Activated CD4-positive, alpha-beta T cell treated with anti-CD3 and anti-CD28 coated beads for 36 hours (primary cell): Measurements from ENCODE around the gene ASCL5. TPM values are rescaled to one million over a fixed set of nuclear protein-coding genes. Genes with fewer than 3 reads are reported as not detected.
"Not testable (repeated sequence)": the region's sequence is repeated elsewhere in the genome, so short reads cannot be mapped to it uniquely, and the experiment has no call there.

Experiments used
- ATAC-seq: fragments of 200-7000 bp; cut with Tn5 transposase; one replicate; pipeline ENCODE4 v1.10.0; 2021; ENCODE audit warnings: mild to moderate bottlenecking, moderate library complexity
- CTCF ChIA-PET: fragments of 350-600 bp; sonication (Branson Sonifier 250); formaldehyde crosslinking; loops from one replicate; lab custom pipeline; 2021; ENCODE audit warnings: antibody characterized with exemption; lab: Charles Lee
- POLR2A ChIA-PET: fragments of 350-600 bp; sonication (Branson Sonifier 250); formaldehyde crosslinking; loops from one replicate; lab custom pipeline; 2021; ENCODE audit warnings: antibody characterized with exemption, inconsistent platforms; lab: Charles Lee
- DNase-seq: peaks from one replicate; pipeline ENCODE4 v3.0.0-alpha.2; 2020
- H3K27ac Mint-ChIP-seq: one replicate; pipeline ENCODE4 v1.8.0; 2021; ENCODE audit warnings: mixed read lengths
- H3K27me3 Mint-ChIP-seq: one replicate; pipeline ENCODE4 v1.8.0; 2021; ENCODE audit warnings: mixed read lengths
- H3K36me3 Mint-ChIP-seq: one replicate; pipeline ENCODE4 v1.8.0; 2021; ENCODE audit warnings: low read depth, mixed read lengths
- H3K4me1 Mint-ChIP-seq: one replicate; pipeline ENCODE4 v1.8.0; 2021; ENCODE audit warnings: mixed read lengths
- H3K4me3 Mint-ChIP-seq: one replicate; pipeline ENCODE4 v1.8.0; 2021; ENCODE audit warnings: mild to moderate bottlenecking, moderate library complexity, mixed read lengths
- H3K9me3 Mint-ChIP-seq: one replicate; pipeline ENCODE4 v1.8.0; 2021; ENCODE audit warnings: low read depth, mixed read lengths
- intact Hi-C, 2 experiments: fragments of 100-400 bp; cut with DNase I in 1 of 2; cut with micrococcal nuclease in 1 of 2; formaldehyde crosslinking; loops; one replicate each; pipeline versions ENCODE4 v1.14.2 to v1.15.1; 2022 to 2024; cut with DNase I, micrococcal nuclease
- total RNA-seq, 2 experiments: library from RNA; stranded (reverse); gene quantifications; one replicate each; pipeline ENCODE4 v1.2.3, GENCODE V29; 2021

Gene ASCL5
- total RNA-seq, 2 experiments from 2014 or later, result 0.09 TPM; not detected in 1

DNA sequence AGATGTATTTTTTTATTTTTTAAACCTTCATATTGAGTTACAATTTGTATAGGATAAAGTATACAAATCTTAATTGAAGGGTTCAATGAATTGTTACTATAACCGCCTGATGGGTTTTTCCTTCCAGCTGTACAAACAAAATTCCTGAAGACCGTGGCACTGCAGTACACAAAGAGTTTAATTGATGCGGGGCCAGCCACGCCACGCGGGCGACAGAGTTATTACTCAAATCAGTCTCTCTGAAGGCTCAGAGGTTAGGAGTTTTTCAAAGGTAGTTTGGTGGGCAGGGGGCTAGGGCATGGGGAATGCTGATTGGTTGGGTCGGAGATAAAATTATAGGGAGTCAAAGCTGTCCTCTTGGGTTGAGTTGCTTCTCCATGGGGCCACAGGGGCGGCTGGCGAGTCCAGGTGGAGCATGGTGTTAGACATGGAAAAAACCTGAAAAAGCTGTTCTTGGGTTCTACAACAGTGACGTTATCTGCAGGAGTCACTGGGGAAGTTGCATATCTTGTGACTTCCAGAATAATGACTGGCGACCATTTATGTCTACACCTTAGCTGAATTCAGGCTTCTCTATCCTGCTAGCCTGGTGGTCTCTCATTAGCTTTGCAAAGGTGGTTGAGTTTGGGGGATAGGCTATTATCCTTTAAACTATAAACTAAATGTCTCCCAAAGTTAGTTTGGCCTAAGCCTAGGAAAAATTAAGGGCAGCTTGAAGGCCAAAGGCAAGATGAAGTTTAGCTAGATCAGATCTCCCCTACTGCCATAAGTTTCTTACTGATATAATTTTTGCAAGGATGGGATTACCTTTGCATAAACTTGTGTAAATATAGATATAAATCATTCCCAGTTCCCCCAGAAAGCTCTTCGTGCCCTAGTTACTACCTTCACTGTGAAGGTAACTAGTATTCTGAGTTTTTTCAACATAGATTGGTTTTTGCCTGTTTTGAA, 40.3 kb upstream of the ASCL5 start:
- DNase-seq (no peak), ATAC-seq (no peak)
- CTCF ChIA-PET, result interaction anchor here (0.7 to 2.2 kb wide), 4 partner anchors 8 to 315 kb away, joined by 3 to 8 read pairs (median 4); no protein-coding TSS in a partner anchor
- peaks cover 15% of the 10 kb centered on the region for H3K4me1 Mint-ChIP-seq
- intact Hi-C loops, result no loop called here
- no peak overlapping the region for H3K27ac Mint-ChIP-seq
- H3K27me3 Mint-ChIP-seq, result peaks cover 9% of the 10 kb centered on the region
- POLR2A ChIA-PET, result no interaction called here
- H3K4me3 Mint-ChIP-seq, result no peak overlapping the region
- H3K36me3 Mint-ChIP-seq, result no peaks in the 10 kb centered on the region
- H3K9me3 Mint-ChIP-seq, result no peaks in the 10 kb centered on the region

DNA sequence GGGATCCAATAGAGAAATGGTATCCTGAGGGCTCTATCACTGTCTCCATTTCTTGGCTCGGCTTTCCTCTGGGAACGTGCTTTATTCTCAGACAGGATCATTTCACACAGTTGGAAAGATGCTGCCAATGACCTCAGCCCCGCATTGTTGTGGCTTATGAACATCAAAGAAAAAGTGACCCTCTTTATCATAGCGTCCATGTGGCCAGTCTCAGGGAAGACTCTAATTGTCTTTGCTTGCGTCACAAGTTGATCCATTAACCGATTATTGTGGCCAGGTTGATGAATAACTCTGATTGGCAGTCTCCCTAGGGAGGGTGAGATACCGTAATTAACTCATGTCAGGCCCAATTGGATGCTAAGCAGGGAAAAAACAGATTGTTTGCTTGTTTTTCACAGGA, 37.7 kb upstream of the ASCL5 start:
- DNase-seq (no peak), ATAC-seq (no peak)
- Mint-ChIP-seq H3K27ac (no peak overlapping the region), H3K9me3 (no peaks in the 10 kb centered on the region), H3K4me1 (no peaks in the 10 kb centered on the region), H3K27me3 (peaks cover 9% of the 10 kb centered on the region), H3K36me3 (no peaks in the 10 kb centered on the region), H3K4me3 (no peak overlapping the region)
- CTCF ChIA-PET, result interaction anchor here (0.6 kb wide), 2 partner anchors 9 to 358 kb away, joined by 3 read pairs; no protein-coding TSS in a partner anchor
- POLR2A ChIA-PET, result no interaction called here
- intact Hi-C loops, result no loop called here

GRCh38 chr1:201163707-201164106, 36.7 kb upstream of the ASCL5 start:
- H3K9me3 Mint-ChIP-seq, result no peaks in the 10 kb centered on the region
- intact Hi-C loops, result no loop called here
- ATAC-seq, result no peak
- no peak overlapping the region for H3K4me3 Mint-ChIP-seq
- peaks cover 11% of the 10 kb centered on the region for H3K27me3 Mint-ChIP-seq
- no peaks in the 10 kb centered on the region for H3K36me3 Mint-ChIP-seq
- no peaks in the 10 kb centered on the region for H3K4me1 Mint-ChIP-seq
- no peak overlapping the region for H3K27ac Mint-ChIP-seq
- no peak for DNase-seq
- CTCF ChIA-PET, result interaction anchor here (0.7 kb wide), 1 partner anchor 18 kb away, joined by 3 read pairs; no protein-coding TSS in a partner anchor
- POLR2A ChIA-PET, result interaction anchor here (0.6 kb wide), 1 partner anchor 37 kb away, joined by 5 read pairs; no protein-coding TSS in a partner anchor

- DNase-seq, H3K4me3 Mint-ChIP-seq, intact Hi-C loops, H3K9me3 Mint-ChIP-seq, POLR2A ChIA-PET, ATAC-seq, H3K4me1 Mint-ChIP-seq, H3K27ac Mint-ChIP-seq, H3K36me3 Mint-ChIP-seq: not testable (repeated sequence)
- CTCF ChIA-PET, result interaction anchor here (0.6 to 0.7 kb wide), 3 partner anchors 18 to 797 kb away, joined by 3 to 4 read pairs (median 3); no protein-coding TSS in a partner anchor
- H3K27me3 Mint-ChIP-seq, result peaks cover 11% of the 10 kb centered on the region
Observed at GRCh38 chr1:201163036-201163435, 36.1 kb upstream of the ASCL5 start.

DNA sequence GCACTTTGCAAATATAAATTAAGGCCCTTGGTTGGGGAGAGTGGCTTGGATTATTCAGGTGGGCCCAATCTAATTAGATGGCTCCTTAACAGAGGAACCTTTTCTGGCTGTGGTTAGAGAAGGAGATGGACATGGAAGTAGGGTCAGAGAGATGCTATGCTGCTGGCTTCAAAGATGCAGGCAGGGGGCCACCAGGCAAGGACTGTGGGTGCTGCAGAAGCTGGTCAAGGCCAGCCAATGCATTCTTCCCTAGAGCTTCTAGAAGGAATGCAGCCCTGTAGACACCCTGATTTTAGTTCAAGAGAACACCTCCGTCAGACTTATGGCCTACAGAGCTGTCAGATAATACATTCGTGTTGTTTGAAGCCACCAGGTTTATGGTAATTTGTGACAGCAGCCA, 31.0 kb upstream of the ASCL5 start:
- H3K9me3 Mint-ChIP-seq, result no peaks in the 10 kb centered on the region
- ChIA-PET POLR2A (no interaction called here), CTCF (interaction anchor here (0.7 to 1.7 kb wide), 3 partner anchors 8 to 115 kb away, joined by 3 to 8 read pairs (median 4); no protein-coding TSS in a partner anchor)
- no peak overlapping the region for H3K27ac Mint-ChIP-seq
- no peak overlapping the region for H3K4me3 Mint-ChIP-seq
- H3K27me3 Mint-ChIP-seq, result peaks cover 6% of the 10 kb centered on the region
- DNase-seq (no peak), ATAC-seq (no peak)
- intact Hi-C loops, result no loop called here
- H3K4me1 Mint-ChIP-seq, result peaks cover 13% of the 10 kb centered on the region
- H3K36me3 Mint-ChIP-seq, result no peaks in the 10 kb centered on the region

DNA sequence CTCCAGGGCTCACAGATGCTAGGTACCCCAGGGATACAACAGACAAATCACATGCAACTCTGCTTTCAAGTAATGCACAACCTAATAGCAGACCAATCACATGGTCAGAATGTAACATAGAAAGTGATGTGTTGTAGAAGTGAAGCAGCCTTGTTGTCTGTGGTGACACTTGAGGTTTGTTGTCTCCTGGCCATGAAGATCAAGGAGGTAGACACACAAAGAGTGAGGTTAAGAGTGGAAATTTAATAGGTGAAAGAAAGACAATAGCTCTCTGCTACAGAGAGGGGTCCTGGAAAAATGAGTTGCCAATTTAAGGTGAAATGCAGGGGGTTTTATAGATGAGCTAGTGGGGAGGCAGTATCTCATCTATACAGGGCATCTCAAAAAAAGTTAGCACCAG, 29.8 kb upstream of the ASCL5 start:
- ChIA-PET CTCF (interaction anchor here (0.7 to 0.9 kb wide), 2 partner anchors 14 to 155 kb away, joined by 3 to 7 read pairs; no protein-coding TSS in a partner anchor), POLR2A (no interaction called here)
- H3K9me3 Mint-ChIP-seq, result no peaks in the 10 kb centered on the region
- no peaks in the 10 kb centered on the region for H3K36me3 Mint-ChIP-seq
- H3K27ac Mint-ChIP-seq, result no peak overlapping the region
- DNase-seq (no peak), ATAC-seq (no peak)
- peaks cover 6% of the 10 kb centered on the region for H3K27me3 Mint-ChIP-seq
- H3K4me3 Mint-ChIP-seq, result no peak overlapping the region
- intact Hi-C loops, result no loop called here
- H3K4me1 Mint-ChIP-seq, result peaks cover 18% of the 10 kb centered on the region

GRCh38 chr1:201156346-201156745, 29.4 kb upstream of the ASCL5 start:
- intact Hi-C loops, result no loop called here
- Mint-ChIP-seq H3K27me3 (peaks cover 6% of the 10 kb centered on the region), H3K4me1 (peaks cover 18% of the 10 kb centered on the region), H3K9me3 (no peaks in the 10 kb centered on the region), H3K36me3 (no peaks in the 10 kb centered on the region), H3K27ac (no peak overlapping the region), H3K4me3 (no peak overlapping the region)
- CTCF ChIA-PET, result interaction anchor here (4.5 kb wide), 1 partner anchor 14 kb away, joined by 34 read pairs; no protein-coding TSS in a partner anchor
- no peak for DNase-seq
- POLR2A ChIA-PET, result no interaction called here
- ATAC-seq, result no peak

- no peak overlapping the region for H3K27ac Mint-ChIP-seq
- H3K27me3 Mint-ChIP-seq, result peaks cover 4% of the 10 kb centered on the region
- H3K9me3 Mint-ChIP-seq, result no peaks in the 10 kb centered on the region
- ATAC-seq (no peak), DNase-seq (no peak)
- peaks cover 4% of the 10 kb centered on the region for H3K36me3 Mint-ChIP-seq
- no peak overlapping the region for H3K4me3 Mint-ChIP-seq
- ChIA-PET POLR2A (interaction anchor here (1.9 kb wide), 1 partner anchor 15 kb away, joined by 20 read pairs; no protein-coding TSS in a partner anchor), CTCF (interaction anchor here (0.7 to 4.5 kb wide), 2 partner anchors 9 to 15 kb away, joined by 3 to 34 read pairs; no protein-coding TSS in a partner anchor)
- intact Hi-C loops, result no loop called here
- H3K4me1 Mint-ChIP-seq, result peaks cover 18% of the 10 kb centered on the region
Observed at GRCh38 chr1:201155354-201155753, 28.4 kb upstream of the ASCL5 start.

GRCh38 chr1:201154389-201155165, 27.6 kb upstream of the ASCL5 start, which contains the start of gene TMEM9:
Gene TMEM9, minus strand, starts transcription at chr1:201154474. Its CDS starts 551 bp downstream, at chr1:201153923.
- peaks cover 18% of the 10 kb centered on the region for H3K4me1 Mint-ChIP-seq
- CTCF ChIA-PET, result interaction anchor here (0.7 to 4.5 kb wide), 6 partner anchors 10 to 68 kb away, joined by 3 to 34 read pairs (median 4); no protein-coding TSS in a partner anchor
- peak within 1 kb of the TSS; percentile 85 for H3K27ac Mint-ChIP-seq
- ATAC-seq, result peak; percentile 96
- peaks cover 4% of the 10 kb centered on the region for H3K36me3 Mint-ChIP-seq
- peaks cover 4% of the 10 kb centered on the region for H3K27me3 Mint-ChIP-seq
- intact Hi-C loops, result loop anchor here (1.0 kb wide), 6 partner anchors 16 to 801 kb away; partner anchors contain the start of genes CSRP1 (in 1 of the 2), KIF14 (in 1 of the 2) and TIMM17A (in 1 of the 2)
- peak; percentile 99 for DNase-seq
- H3K4me3 Mint-ChIP-seq, result peak within 1 kb of the TSS; percentile 78
- H3K9me3 Mint-ChIP-seq, result no peaks in the 10 kb centered on the region
- POLR2A ChIA-PET, result interaction anchor here (0.6 to 1.9 kb wide), 3 partner anchors 16 to 533 kb away, joined by 3 to 20 read pairs (median 6); no protein-coding TSS in a partner anchor

DNA sequence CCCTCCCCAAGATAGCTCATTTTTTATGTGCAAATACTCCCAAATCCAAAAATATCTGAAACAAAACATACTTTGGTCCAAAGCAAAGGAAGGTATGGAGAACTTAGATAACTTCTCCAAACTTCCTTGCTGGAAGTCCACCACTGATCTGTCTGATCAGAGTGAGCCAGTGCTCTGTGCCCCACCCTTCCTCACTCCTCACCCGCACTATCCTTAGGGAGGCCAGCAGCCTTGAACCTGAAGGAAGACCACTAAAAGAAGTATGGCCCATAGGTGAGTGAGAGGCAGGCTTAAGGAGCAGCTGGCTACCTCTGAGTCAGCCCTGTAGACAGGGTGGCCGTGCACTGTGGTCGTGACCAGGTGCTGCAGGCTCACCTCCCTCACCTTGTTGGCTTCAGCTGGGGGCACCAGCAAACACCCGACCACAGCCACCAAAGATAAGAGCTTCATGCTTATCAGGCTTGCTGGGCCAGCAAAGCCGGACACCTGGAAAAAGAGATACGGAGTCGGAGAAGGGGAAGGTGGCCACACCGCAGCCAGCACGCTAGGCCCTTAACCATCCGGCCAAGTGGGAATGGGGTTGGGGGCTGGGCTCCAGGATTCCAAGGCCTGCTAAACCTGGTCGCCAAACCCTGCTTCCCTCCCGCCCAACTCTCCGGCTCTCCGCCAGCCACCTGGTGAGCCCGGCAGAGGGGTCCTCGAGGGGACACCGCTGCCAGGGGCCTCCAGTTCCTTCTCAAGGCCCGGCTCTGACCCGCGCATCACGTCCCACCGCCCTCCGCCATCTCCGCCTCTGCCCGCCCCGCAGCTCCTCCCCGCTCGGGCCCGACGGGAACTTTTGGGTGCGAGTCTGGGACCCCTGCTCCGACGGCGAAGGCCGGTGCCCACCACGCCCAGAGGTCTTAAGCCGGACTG, 26.7 kb upstream of the ASCL5 start:
- H3K4me3 Mint-ChIP-seq, result peak overlapping the region; percentile 78
- CTCF ChIA-PET, result interaction anchor here (0.8 to 4.5 kb wide), 5 partner anchors 17 to 69 kb away, joined by 3 to 34 read pairs (median 4); no protein-coding TSS in a partner anchor
- DNase-seq, result no peak
- peaks cover 2% of the 10 kb centered on the region for H3K27me3 Mint-ChIP-seq
- peak overlapping the region; percentile 85 for H3K27ac Mint-ChIP-seq
- peak; percentile 79 for ATAC-seq
- H3K4me1 Mint-ChIP-seq, result peaks cover 18% of the 10 kb centered on the region
- peaks cover 4% of the 10 kb centered on the region for H3K36me3 Mint-ChIP-seq
- POLR2A ChIA-PET, result interaction anchor here (0.6 to 1.9 kb wide), 4 partner anchors 17 to 532 kb away, joined by 3 to 20 read pairs (median 4); no protein-coding TSS in a partner anchor
- H3K9me3 Mint-ChIP-seq, result no peaks in the 10 kb centered on the region
- intact Hi-C loops, result loop anchor here (1.0 kb wide), 6 partner anchors 17 to 802 kb away; partner anchors contain the start of genes CSRP1 (in 1 of the 2), KIF14 (in 1 of the 2) and TIMM17A (in 1 of the 2)
